ENCODE measurements around the gene FERMT2.

FERMT2 gene, protein sequence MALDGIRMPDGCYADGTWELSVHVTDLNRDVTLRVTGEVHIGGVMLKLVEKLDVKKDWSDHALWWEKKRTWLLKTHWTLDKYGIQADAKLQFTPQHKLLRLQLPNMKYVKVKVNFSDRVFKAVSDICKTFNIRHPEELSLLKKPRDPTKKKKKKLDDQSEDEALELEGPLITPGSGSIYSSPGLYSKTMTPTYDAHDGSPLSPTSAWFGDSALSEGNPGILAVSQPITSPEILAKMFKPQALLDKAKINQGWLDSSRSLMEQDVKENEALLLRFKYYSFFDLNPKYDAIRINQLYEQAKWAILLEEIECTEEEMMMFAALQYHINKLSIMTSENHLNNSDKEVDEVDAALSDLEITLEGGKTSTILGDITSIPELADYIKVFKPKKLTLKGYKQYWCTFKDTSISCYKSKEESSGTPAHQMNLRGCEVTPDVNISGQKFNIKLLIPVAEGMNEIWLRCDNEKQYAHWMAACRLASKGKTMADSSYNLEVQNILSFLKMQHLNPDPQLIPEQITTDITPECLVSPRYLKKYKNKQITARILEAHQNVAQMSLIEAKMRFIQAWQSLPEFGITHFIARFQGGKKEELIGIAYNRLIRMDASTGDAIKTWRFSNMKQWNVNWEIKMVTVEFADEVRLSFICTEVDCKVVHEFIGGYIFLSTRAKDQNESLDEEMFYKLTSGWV

DNA sequence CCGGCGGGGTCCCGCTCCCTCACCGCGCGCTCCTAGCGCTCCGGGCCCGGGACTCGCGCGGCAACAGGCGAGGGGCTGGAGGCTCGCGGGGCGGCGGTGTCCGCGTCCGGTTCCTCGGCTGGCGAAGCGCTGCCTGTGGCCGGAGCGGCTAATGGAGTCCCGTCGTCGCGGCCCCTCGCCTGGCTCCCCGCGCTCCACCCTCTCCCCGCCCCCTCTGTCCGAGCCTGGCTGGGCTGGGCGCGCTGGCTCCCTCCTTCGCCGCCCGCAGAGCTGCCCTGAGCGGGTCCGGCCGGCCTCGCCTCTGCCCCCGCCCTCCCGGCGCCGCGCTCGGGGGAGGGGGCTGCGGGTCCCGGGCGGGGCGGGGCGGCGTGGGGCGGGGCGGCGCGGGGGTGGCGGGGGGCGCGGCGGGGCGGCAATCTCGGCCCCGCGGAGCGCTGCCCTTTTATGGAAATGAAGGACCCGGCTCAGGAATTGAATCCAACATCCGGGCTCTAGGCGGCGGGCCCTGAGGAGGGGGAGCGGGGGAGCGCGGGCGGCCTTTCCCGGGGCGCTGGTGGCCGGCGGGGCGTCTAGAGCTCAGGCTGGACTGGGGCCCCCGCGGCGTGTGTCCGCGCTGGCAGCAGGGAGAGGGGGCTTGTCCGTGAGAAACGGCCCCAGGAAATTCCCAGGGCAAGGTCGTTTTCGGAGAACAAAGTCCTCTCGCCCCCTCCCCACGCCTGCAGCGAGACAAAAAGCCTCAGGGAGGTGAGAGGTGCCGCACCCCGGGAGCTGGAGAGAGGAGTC is at the start of gene FERMT2:
TSS of gene FERMT2 (minus strand) at position 153 of the 783 bp plus-strand sequence. CDS start 482 bp downstream, outside the sequence.
- DNase-seq, result peak; percentile 19 to 27

DNA sequence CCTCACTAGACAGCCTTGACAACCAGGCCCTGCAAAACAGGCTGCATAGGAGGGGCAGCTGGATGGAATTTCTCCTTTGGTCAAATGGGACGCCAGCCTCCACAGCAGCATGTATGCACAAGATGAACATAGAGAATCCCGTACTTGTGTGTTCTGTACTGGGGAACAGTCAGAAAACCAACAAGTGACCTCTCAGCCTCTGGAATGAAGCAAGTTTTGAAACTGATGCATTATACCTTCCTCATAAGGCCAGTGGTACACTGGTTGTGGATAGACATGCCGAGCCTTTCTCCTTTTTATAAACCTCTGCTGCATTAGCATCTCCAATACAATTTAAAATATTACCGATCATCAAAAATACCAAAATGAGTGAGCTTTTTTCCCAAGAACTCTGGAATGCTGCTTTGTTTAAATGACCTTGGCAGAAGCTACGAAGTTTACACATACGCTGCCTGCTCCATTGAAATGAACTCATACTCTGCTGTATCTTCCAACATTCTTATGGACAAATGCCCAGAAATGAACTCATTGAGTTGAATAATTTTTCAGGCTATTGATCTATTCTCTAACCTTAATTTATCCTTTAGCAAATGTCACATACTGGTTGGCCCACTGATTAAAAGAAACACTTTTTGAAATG is 47.6 kb upstream of the FERMT2 start:
- no peak for DNase-seq

- DNase-seq, result no peak
Observed at GRCh38 chr14:52996493-52996892, 45.6 kb upstream of the FERMT2 start.

DNA sequence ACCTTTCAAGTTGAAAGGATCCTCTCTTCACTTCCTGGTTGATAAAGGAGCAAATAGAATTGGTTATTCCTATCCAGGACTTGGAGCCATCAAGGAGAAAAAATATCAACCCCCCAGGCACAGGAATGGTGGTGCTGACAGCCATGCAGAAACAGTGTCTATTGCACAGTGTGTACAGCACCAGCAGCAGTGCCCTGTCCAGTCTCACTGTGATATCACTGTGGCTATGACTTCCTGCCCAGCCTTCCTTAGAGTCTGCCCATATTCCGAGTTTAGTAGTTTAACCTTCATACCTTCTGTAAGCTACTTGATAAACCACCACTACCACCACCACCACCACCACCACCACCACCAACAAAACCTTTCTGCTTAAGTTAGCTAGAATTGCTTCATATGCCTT is 45.1 kb upstream of the FERMT2 start:
- no peak for DNase-seq

DNA sequence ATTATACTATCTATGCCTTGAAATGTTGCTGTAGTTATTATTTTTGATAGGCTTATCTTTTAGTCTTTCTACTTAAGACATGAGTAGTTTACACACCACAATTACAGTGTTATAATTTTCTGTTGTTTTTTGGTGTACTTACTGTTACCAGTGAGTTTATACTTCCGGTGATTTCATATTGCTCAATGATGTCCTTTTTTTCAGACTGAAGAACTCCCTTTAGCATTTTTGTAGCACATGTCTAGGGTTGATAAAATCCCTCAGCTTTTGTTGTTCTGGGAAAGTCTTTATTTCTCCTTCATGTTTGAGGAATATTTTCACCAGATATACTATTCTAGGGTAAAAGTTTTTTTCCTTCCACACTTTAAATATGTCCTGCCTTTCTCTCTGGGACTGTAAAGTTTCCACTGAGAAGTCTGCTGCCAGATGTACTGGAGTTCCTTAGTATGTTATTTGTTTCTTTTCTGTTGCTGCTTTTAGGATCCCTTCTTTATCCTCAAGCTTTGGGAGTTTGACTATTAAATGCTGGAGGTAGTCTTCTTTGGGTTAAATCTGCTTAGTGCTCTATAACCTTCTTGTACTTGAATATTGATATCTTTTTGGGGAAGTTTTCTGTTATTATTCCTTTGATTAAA is 41.5 kb upstream of the FERMT2 start:
- no peak for DNase-seq

DNA sequence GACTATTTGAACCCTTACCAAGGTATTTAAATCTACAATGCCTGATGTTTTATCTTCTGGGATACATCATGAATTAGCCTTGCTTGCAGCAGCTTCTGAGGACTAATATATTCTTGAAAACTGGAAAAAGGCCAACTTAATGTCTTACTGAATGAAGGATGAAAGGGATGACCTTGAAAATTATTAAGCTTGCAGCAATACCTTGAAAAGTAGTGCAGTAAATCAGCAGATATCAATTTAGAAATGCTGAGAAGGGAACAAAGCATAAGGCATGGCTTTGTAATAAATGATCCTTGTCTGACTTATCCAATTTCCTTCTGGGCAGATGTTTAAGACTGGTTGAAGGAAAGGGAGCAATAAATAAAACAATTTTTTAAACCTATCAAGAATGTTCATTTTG is 37.3 kb upstream of the FERMT2 start:
- no peak for DNase-seq

GRCh38 chr14:52987514-52987913 is 36.7 kb upstream of the FERMT2 start:
- no peak for DNase-seq

DNA sequence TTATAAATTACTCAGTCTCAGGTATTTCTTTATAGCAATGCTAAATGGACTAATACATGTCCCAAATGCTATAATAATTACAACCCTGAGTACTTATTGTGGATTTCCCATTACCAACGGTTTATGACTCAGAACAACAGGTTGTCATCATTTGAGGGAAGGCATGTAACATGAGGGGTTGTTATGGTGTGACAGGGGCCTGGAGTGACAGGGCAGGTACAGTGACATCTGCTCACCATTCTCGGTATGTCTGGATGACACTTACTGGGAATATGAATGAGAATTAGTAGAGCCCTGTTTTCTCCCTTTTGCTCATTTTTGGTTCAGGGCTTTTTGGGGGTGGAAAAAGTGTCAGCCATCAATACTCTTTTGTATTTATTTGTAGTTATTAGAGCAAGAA is 36.2 kb upstream of the FERMT2 start:
- no peak for DNase-seq

GRCh38 chr14:52977798-52978197 is 26.9 kb upstream of the FERMT2 start:
- no peak for DNase-seq

DNA sequence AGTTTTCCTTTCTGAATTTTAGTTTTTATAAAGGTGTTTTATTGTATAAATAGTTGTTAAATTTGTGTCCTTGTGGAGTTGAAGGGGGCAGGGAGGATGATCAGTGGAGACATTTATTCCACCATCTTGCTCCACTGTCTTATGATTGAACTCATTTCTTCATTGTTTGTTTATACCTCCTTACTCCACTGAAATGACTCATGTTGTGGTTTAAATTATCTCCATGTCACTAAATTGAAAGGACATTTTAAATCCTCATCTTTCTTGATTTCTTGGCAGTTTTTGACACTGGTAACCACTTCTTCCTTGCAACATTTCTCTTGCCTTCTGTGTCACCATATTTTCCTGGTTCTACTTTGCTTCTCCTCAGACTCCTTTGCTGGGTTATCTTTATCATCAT is 23.6 kb upstream of the FERMT2 start:
- DNase-seq, result no peak

DNA sequence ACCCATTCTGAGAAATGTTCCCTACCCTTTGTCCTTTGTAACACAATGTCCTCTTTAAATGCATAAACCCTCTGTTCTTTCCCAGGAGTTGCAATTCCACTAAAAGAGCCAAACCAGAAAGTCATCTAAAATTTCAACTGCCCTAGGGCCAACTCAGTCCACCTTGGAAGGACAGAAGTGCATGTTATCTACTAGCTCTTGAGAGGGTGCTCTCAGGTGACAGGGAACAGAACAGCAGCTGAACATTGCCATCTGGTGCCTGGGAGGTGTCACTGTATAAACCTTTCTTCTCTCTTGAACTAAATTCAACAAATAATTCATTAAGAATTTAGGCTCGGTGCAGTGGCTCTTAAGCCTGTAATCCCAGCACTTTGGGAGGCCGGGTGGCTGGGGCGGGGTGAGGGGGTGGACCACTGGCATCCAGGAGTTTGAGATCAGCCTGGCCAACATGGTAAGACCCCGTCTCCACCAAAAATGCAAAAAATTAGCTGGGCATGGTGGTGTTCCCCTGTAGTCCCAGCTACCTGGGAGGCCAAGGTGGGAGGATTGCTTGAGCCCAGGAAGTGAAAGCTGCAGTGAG is 10.3 kb upstream of the FERMT2 start:
- DNase-seq, result peak; percentile 31 to 43

GRCh38 chr14:52960627-52961026 is 9.8 kb upstream of the FERMT2 start:
- DNase-seq, result no peak

- DNase-seq, result no peak
Observed at GRCh38 chr14:52954346-52955214, 3.7 kb upstream of the FERMT2 start.

DNA sequence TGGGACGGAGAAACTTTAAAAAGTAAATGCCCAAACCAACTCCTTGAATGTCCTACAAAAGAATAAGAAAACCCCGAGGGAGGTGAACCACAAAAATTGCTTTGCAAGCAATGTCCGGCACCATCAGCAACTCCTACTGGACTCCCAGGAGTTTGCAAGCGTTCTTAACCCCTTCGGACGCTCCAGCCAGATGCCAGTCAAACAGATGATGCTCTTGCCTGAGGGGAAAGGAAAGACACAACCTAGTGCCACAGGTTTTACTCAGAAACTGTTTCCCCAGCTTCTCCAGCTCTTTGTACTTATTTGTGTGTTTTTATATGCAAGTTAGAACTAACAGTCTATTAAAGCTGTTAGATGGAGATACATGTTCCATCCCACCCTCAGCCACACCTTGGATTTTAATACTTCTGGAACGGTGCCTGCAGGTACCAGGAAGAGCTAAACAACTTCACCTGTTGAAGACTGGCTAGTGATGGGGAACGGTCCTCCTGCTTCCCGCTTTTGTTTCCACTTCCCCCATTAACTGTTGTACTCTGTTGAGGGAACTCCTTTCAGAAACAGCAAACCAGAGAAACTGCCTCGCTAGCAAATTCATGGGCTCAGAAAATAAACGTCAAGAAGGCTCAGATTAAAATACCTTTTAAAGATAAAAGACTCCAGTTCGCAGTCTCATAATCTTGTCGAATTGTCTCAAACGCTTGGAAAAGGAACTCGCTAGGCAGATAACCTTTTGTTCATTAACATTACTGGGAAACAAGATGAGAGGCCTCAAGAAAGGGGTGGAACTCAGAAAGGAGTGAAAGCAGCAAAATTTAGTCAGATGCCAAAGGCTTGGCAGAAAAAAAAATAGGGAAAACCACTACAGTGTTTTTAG is 1.1 kb upstream of the FERMT2 start:
- no peak for DNase-seq

GRCh38 chr14:52950410-52950897 is 396 bp downstream of the FERMT2 start:
- DNase-seq, result peak; percentile 18 to 27

DNA sequence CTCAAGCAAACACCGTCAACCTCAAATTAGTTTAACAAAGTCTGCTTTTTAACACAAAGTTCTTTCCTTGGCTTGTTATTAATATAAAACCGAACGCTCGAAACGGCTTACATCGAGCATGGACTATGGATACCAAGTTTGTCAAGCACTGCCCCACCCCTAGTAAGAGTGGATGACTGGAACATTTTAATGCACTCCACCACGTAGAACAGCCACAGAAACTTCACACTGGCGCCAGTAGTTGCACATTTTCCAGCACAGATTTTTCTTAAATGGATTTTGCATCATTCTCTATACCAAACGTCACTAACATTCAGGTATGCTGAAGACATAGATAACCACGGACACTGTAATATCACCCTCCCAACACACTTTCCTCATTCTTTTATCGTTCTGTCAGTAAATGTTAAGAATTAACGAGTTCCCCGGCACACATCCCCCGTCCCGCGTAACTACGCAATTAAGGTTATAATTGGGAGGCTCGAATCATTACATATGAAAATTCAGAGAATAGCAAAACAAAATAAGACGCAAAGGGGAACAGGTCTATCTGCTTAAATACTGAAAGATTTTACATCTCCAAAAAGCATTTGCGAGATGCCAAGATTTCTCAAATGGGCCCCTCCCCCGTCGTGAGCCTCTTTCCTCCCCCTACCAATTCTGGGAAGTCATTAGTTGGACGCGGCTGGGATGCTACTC is 990 bp downstream of the FERMT2 start:
- DNase-seq, result no peak

DNA sequence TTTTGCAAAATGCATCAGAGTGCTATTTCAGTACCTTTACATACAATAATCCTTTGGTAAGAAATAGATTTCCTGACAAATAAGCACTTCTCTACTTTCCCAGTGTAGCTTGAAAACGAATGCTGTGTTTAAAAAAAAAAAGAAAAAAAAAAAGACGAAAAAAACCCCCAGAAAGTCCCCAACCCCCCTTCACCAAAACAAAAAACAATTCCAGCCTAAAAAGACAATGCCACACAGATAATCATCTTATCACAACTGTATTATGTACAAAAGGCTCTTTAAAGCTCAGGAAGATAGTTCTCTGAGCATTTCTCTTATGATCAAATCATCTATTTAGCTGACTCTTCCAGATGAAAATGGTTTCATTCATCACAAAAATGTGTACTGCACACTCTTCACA is 1.6 kb downstream of the FERMT2 start:
- DNase-seq, result no peak

- no peak for DNase-seq
Observed at GRCh38 chr14:52948836-52949235, 2.0 kb downstream of the FERMT2 start.

GRCh38 chr14:52948039-52948438 is 2.8 kb downstream of the FERMT2 start:
- no peak for DNase-seq

Data from stimulated activated CD4-positive, alpha-beta T cell treated with anti-CD3 and anti-CD28 coated beads, Interleukin-2, amount 100 ng/mL, for 24 hours (primary cell).